K562 (cell line): ENCODE measurements around the gene CLCF1. TPM values are rescaled to one million over a fixed set of nuclear protein-coding genes. Genes with fewer than 3 reads are reported as not detected.

Experiments
- ARID1B ChIP-seq: fragments of 450-650 bp; IDR thresholded peaks from 2 replicates; pipeline ENCODE4 v1.6.1; 2016; ENCODE audit warnings: antibody characterized with exemption, mild to moderate bottlenecking, inconsistent platforms
- BHLHE40 ChIP-seq: IDR thresholded peaks from 2 replicates; pipeline ENCODE4 v1.6.1; 2011; ENCODE audit warnings: low read length, improper control_type of control experiment
- BRF1 ChIP-seq: IDR thresholded peaks from 3 replicates; pipeline ENCODE4 v1.6.1; 2011; ENCODE audit warnings: borderline replicate concordance, mild to moderate bottlenecking; ENCODE audit not compliant: insufficient read length; ENCODE audit errors: extremely low read depth
- CBX8 ChIP-seq: fragments of 200-600 bp; sonication (generic); IDR thresholded peaks from 2 replicates; pipeline ENCODE4 v1.6.1; 2012; ENCODE audit warnings: borderline replicate concordance, mixed run types, low read depth, mild to moderate bottlenecking, moderate library complexity, mixed read lengths, low read length, control low read depth, inconsistent platforms; ENCODE audit not compliant: poor library complexity, severe bottlenecking; ENCODE audit errors: extremely low read depth
- CTCFL ChIP-seq: IDR thresholded peaks from 2 replicates; pipeline ENCODE4 v1.6.1; 2011; ENCODE audit warnings: borderline replicate concordance, low read depth, mild to moderate bottlenecking, moderate library complexity, low read length; ENCODE audit not compliant: insufficient read depth, poor library complexity, severe bottlenecking
- ELF4 ChIP-seq: fragments of 450-650 bp; formaldehyde crosslinking; IDR thresholded peaks from 2 replicates; pipeline ENCODE4 v1.4.0; 2022; ENCODE audit warnings: missing genetic modification characterization
- HDAC2 ChIP-seq: fragments of 450-650 bp; IDR thresholded peaks from 2 replicates; pipeline ENCODE4 v1.6.1; 2016; ENCODE audit warnings: mild to moderate bottlenecking
- MAFG ChIP-seq: fragments of 450-650 bp; conservative IDR thresholded peaks from 2 replicates; pipeline ENCODE4 v1.6.1; 2016; ENCODE audit warnings: missing genetic modification characterization, missing compliant biosample characterization
- NKRF ChIP-seq: fragments of 450-650 bp; IDR thresholded peaks from 2 replicates; pipeline ENCODE4 v1.6.1; 2016; ENCODE audit warnings: borderline replicate concordance
- SMARCE1 ChIP-seq: fragments of 450-650 bp; IDR thresholded peaks from 2 replicates; pipeline ENCODE4 v1.7.1; 2016; ENCODE audit warnings: mild to moderate bottlenecking
- ZBTB7A ChIP-seq: IDR thresholded peaks from 2 replicates; pipeline ENCODE4 v1.6.1; 2011; ENCODE audit warnings: low read depth, mild to moderate bottlenecking, low read length, moderate library complexity, borderline replicate concordance; ENCODE audit not compliant: control insufficient read depth
- ZEB2 ChIP-seq: fragments of 450-650 bp; IDR thresholded peaks from 2 replicates; pipeline ENCODE4 v1.6.1; 2016
- ZFP1 ChIP-seq: fragments of 450-650 bp; formaldehyde crosslinking; IDR thresholded peaks from 2 replicates; pipeline ENCODE4 v1.4.0; 2020; ENCODE audit warnings: mild to moderate bottlenecking, mixed read lengths
- polyA plus RNA-seq, 8 experiments: library from polyadenylated mRNA; depleted of rRNA in 4 of 8; stranded (reverse) in 5 of 8; unstranded in 3 of 8; fragments of >200 nt; fragmentation: Nextera tagmentation in 2 of 8; fragmentation: Illumina TruSeq in 1 of 8; extraction: Ambion mirVana in 2 of 8; extraction: Trizol in 1 of 8; gene quantifications; 2 replicates each; pipeline versions ENCODE4 v1.2.1 to v1.2.3, GENCODE V29; 2011 to 2014; ENCODE audit warnings: inconsistent platforms in 1 of 8, missing spikeins in 1 of 8
- total RNA-seq, 7 experiments: library from RNA; depleted of rRNA in 6 of 7; stranded (reverse); fragments of >200 nt in 6 of 7; fragmentation: Illumina TruSeq in 2 of 7; extraction: Trizol in 2 of 7; gene quantifications; 2 replicates each; pipeline versions ENCODE4 v1.2.1 to v1.2.3, GENCODE V29; 2011 to 2021; ENCODE audit warnings: low replicate concordance in 1 of 7
- TF ChIP-seq, protein P1 (sequence below): fragments of 450-650 bp; IDR thresholded peaks from 2 replicates; pipeline ENCODE4 v1.7.1; 2018; ENCODE audit warnings: mild to moderate bottlenecking, low read depth; ENCODE audit not compliant: partially characterized antibody
- TF ChIP-seq, protein P2 (sequence below): fragments of 450-650 bp; formaldehyde crosslinking; IDR thresholded peaks from 2 replicates; pipeline ENCODE4 v1.4.0; 2022; ENCODE audit warnings: missing genetic modification characterization

The CLCF1 gene
- total and polyA plus RNA-seq, 9 of the 15 experiments (the other 6 are each of a cell fraction or from before 2014, with no cell fraction given) = 0.49 to 5.8 (median 3.0) TPM

GRCh38 chr11:67371189-67371910, 2.0 kb downstream of the CLCF1 start (continued):
- TF ChIP-seq BRF1 = no peak
- TF ChIP-seq ZFP1 (CRISPR knock-in tag) = no peak
- TF ChIP-seq CBX8 = no peak
- TF ChIP-seq, protein P1, sequence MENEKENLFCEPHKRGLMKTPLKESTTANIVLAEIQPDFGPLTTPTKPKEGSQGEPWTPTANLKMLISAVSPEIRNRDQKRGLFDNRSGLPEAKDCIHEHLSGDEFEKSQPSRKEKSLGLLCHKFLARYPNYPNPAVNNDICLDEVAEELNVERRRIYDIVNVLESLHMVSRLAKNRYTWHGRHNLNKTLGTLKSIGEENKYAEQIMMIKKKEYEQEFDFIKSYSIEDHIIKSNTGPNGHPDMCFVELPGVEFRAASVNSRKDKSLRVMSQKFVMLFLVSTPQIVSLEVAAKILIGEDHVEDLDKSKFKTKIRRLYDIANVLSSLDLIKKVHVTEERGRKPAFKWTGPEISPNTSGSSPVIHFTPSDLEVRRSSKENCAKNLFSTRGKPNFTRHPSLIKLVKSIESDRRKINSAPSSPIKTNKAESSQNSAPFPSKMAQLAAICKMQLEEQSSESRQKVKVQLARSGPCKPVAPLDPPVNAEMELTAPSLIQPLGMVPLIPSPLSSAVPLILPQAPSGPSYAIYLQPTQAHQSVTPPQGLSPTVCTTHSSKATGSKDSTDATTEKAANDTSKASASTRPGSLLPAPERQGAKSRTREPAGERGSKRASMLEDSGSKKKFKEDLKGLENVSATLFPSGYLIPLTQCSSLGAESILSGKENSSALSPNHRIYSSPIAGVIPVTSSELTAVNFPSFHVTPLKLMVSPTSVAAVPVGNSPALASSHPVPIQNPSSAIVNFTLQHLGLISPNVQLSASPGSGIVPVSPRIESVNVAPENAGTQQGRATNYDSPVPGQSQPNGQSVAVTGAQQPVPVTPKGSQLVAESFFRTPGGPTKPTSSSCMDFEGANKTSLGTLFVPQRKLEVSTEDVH = no peak
- TF ChIP-seq, protein P2, sequence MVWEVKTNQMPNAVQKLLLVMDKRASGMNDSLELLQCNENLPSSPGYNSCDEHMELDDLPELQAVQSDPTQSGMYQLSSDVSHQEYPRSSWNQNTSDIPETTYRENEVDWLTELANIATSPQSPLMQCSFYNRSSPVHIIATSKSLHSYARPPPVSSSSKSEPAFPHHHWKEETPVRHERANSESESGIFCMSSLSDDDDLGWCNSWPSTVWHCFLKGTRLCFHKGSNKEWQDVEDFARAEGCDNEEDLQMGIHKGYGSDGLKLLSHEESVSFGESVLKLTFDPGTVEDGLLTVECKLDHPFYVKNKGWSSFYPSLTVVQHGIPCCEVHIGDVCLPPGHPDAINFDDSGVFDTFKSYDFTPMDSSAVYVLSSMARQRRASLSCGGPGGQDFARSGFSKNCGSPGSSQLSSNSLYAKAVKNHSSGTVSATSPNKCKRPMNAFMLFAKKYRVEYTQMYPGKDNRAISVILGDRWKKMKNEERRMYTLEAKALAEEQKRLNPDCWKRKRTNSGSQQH (CRISPR knock-in tag) = 0 out of 2 replicates have a peak, but pooled peaks have one; percentile 72
- peak; percentile 29; the same call in 1 of the 2 replicates for TF ChIP-seq SMARCE1
- peak; percentile 94 for TF ChIP-seq BHLHE40
- TF ChIP-seq ZBTB7A = peak; percentile 87; the same call in 1 of the 2 replicates
- 0 out of 2 replicates have a peak, but pooled peaks have one; percentile 37 for TF ChIP-seq HDAC2
- 0 out of 2 replicates have a peak, but pooled peaks have one; percentile 39 for TF ChIP-seq ZEB2
- peak; percentile 35 for TF ChIP-seq ARID1B
- peak; percentile 52; the same call in 1 of the 2 replicates for TF ChIP-seq NKRF
- peak; percentile 86; the same call in 1 of the 2 replicates for TF ChIP-seq ELF4 (CRISPR knock-in tag)
- peak; percentile 93 for TF ChIP-seq CTCFL
- TF ChIP-seq MAFG = no peak
